Activated CD8-positive, alpha-beta T cell treated with anti-CD3 and anti-CD28 coated beads for 36 hours (primary cell): Measurements from ENCODE around the gene GRK3. TPM values are rescaled to one million over a fixed set of nuclear protein-coding genes. Genes with fewer than 3 reads are reported as not detected.
"Not testable (repeated sequence)": the region's sequence is repeated elsewhere in the genome, so short reads cannot be mapped to it uniquely, and the experiment has no call there.

Experiments used
- ATAC-seq: fragments of 200-7000 bp; cut with Tn5 transposase; one replicate; pipeline ENCODE4 v1.10.0; 2021; ENCODE audit warnings: mild to moderate bottlenecking, moderate library complexity
- CTCF ChIA-PET: fragments of 350-600 bp; sonication (Branson Sonifier 250); formaldehyde crosslinking; loops from one replicate; lab custom pipeline; 2021; ENCODE audit warnings: antibody characterized with exemption; lab: Charles Lee
- POLR2A ChIA-PET: fragments of 350-600 bp; sonication (Branson Sonifier 250); formaldehyde crosslinking; loops from one replicate; lab custom pipeline; 2021; ENCODE audit warnings: antibody characterized with exemption; lab: Charles Lee
- DNase-seq: peaks from one replicate; pipeline ENCODE4 v3.0.0-alpha.2; 2020
- H3K27ac Mint-ChIP-seq: one replicate; pipeline ENCODE4 v1.8.0; 2021; ENCODE audit warnings: mild to moderate bottlenecking, mixed read lengths
- H3K27me3 Mint-ChIP-seq: one replicate; pipeline ENCODE4 v1.8.0; 2021; ENCODE audit warnings: mixed read lengths
- H3K36me3 Mint-ChIP-seq: one replicate; pipeline ENCODE4 v1.8.0; 2021; ENCODE audit warnings: low read depth, mixed read lengths
- H3K4me1 Mint-ChIP-seq: one replicate; pipeline ENCODE4 v1.8.0; 2021; ENCODE audit warnings: low read depth, mixed read lengths
- H3K4me3 Mint-ChIP-seq: one replicate; pipeline ENCODE4 v1.8.0; 2021; ENCODE audit warnings: mild to moderate bottlenecking, moderate library complexity, mixed read lengths
- H3K9me3 Mint-ChIP-seq: one replicate; pipeline ENCODE4 v1.8.0; 2021; ENCODE audit warnings: mixed read lengths
- intact Hi-C: fragments of 100-400 bp; cut with micrococcal nuclease; formaldehyde crosslinking; loops from one replicate; pipeline ENCODE4 v1.10.0; 2022
- total RNA-seq, 2 experiments: library from RNA; stranded (reverse); gene quantifications; one replicate each; pipeline ENCODE4 v1.2.3, GENCODE V29; 2021
- TF ChIP-seq, protein P1 (sequence below): fragments of 200-600 bp; IDR thresholded peaks from one replicate; pipeline ENCODE4 v1.8.0; 2022; ENCODE audit warnings: antibody characterized with exemption, mild to moderate bottlenecking

GRK3 gene
- total RNA-seq, 2 experiments from 2014 or later, result 26.3 to 26.7 TPM

GRCh38 chr22:25561927-25562326, 2.5 kb upstream of the GRK3 start:
- H3K27me3 Mint-ChIP-seq, H3K9me3 Mint-ChIP-seq, DNase-seq, CTCF ChIA-PET, H3K36me3 Mint-ChIP-seq, ATAC-seq, H3K4me3 Mint-ChIP-seq: not testable (repeated sequence)
- Mint-ChIP-seq H3K4me1 (peaks cover 35% of the 10 kb centered on the region), H3K27ac (peak overlapping the region; percentile 74)
- POLR2A ChIA-PET, result interaction anchor here (0.8 kb wide), 1 partner anchor 99 kb away, joined by 5 read pairs; no protein-coding TSS in a partner anchor
- intact Hi-C loops, result loop anchor here (5.0 kb wide), 1 partner anchor 85 kb away; no protein-coding TSS in a partner anchor

GRCh38 chr22:25562966-25563760, 1.3 kb upstream of the GRK3 start:
- H3K36me3 Mint-ChIP-seq, H3K27me3 Mint-ChIP-seq, ATAC-seq, H3K9me3 Mint-ChIP-seq: not testable (repeated sequence)
- Mint-ChIP-seq H3K4me1 (peaks cover 42% of the 10 kb centered on the region), H3K4me3 (peak overlapping the region; percentile 80), H3K27ac (peak overlapping the region; percentile 89)
- intact Hi-C loops, result loop anchor here (5.0 kb wide), 1 partner anchor 86 kb away; no protein-coding TSS in a partner anchor
- peak; percentile 14 for DNase-seq
- POLR2A ChIA-PET, result interaction anchor here (0.9 to 1.9 kb wide), 6 partner anchors 10 to 209 kb away, joined by 3 to 6 read pairs (median 3); no protein-coding TSS in a partner anchor
- CTCF ChIA-PET, result interaction anchor here (0.8 kb wide), 1 partner anchor 209 kb away, joined by 3 read pairs; no protein-coding TSS in a partner anchor

GRCh38 chr22:25563761-25564319, 635 bp upstream of the GRK3 start:
- intact Hi-C loops, result loop anchor here (5.0 kb wide), 1 partner anchor 87 kb away; no protein-coding TSS in a partner anchor
- peaks cover 42% of the 10 kb centered on the region for H3K4me1 Mint-ChIP-seq
- H3K27ac Mint-ChIP-seq, result peak overlapping the region; percentile 89
- ChIA-PET POLR2A (interaction anchor here (0.9 to 1.9 kb wide), 6 partner anchors 9 to 209 kb away, joined by 3 to 6 read pairs (median 3); no protein-coding TSS in a partner anchor), CTCF (interaction anchor here (0.8 to 1.2 kb wide), 2 partner anchors 101 to 208 kb away, joined by 3 read pairs; no protein-coding TSS in a partner anchor)
- H3K9me3 Mint-ChIP-seq, result no peaks in the 10 kb centered on the region
- H3K4me3 Mint-ChIP-seq, result peak overlapping the region; percentile 80
- H3K36me3 Mint-ChIP-seq, result peaks cover 4% of the 10 kb centered on the region
- TF ChIP-seq, protein P1, sequence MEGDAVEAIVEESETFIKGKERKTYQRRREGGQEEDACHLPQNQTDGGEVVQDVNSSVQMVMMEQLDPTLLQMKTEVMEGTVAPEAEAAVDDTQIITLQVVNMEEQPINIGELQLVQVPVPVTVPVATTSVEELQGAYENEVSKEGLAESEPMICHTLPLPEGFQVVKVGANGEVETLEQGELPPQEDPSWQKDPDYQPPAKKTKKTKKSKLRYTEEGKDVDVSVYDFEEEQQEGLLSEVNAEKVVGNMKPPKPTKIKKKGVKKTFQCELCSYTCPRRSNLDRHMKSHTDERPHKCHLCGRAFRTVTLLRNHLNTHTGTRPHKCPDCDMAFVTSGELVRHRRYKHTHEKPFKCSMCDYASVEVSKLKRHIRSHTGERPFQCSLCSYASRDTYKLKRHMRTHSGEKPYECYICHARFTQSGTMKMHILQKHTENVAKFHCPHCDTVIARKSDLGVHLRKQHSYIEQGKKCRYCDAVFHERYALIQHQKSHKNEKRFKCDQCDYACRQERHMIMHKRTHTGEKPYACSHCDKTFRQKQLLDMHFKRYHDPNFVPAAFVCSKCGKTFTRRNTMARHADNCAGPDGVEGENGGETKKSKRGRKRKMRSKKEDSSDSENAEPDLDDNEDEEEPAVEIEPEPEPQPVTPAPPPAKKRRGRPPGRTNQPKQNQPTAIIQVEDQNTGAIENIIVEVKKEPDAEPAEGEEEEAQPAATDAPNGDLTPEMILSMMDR, result no peak
- no peaks in the 10 kb centered on the region for H3K27me3 Mint-ChIP-seq
- ATAC-seq, result peak; percentile 35
- DNase-seq, result peak; percentile 37

DNA sequence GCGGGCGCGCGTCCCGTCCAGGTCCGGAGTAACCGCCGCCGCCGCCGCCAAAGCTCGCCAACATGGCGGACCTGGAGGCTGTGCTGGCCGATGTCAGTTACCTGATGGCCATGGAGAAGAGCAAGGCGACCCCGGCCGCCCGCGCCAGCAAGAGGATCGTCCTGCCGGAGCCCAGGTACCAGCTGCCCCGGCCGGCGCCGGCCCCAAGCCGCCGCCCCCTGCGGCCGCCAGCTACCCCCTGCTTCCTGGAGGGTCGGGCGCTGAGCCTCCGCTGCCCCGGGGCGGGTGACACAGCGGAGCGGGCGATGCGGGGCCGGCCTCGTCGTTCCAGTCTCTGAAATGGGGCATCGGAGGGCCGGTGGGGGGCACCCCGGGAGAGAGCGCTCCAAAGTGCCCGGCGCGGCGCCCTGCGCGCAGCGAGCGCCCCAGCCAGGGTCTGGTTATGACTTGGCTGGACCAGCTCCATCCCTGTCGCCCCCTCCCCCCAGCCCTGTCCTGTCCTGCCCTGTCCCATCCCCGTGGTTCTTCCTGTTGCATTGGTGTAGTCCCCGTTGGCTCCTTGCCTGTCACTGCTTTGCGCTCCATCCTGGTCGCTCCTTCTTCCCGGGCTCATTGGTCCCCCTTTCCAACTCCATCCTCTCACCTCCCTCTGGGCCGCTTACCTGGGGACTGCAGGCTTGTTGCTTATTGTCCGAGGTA, 653 bp downstream of the GRK3 start:
- POLR2A ChIA-PET, result interaction anchor here (1.0 kb wide), 1 partner anchor 14 kb away, joined by 3 read pairs; no protein-coding TSS in a partner anchor
- no peaks in the 10 kb centered on the region for H3K9me3 Mint-ChIP-seq
- peak; percentile 44 for DNase-seq
- peaks cover 4% of the 10 kb centered on the region for H3K36me3 Mint-ChIP-seq
- CTCF ChIA-PET, result interaction anchor here (1.2 kb wide), 1 partner anchor 102 kb away, joined by 3 read pairs; no protein-coding TSS in a partner anchor
- intact Hi-C loops, result loop anchor here (5.0 kb wide), 2 partner anchors 88 to 207 kb away; no protein-coding TSS in a partner anchor
- TF ChIP-seq, protein P1, result no peak
- H3K4me1 Mint-ChIP-seq, result peaks cover 42% of the 10 kb centered on the region
- peak overlapping the region; percentile 91 for H3K27ac Mint-ChIP-seq
- H3K4me3 Mint-ChIP-seq, result peak overlapping the region; percentile 95
- ATAC-seq, result peak; percentile 10
- peaks cover 2% of the 10 kb centered on the region for H3K27me3 Mint-ChIP-seq

DNA sequence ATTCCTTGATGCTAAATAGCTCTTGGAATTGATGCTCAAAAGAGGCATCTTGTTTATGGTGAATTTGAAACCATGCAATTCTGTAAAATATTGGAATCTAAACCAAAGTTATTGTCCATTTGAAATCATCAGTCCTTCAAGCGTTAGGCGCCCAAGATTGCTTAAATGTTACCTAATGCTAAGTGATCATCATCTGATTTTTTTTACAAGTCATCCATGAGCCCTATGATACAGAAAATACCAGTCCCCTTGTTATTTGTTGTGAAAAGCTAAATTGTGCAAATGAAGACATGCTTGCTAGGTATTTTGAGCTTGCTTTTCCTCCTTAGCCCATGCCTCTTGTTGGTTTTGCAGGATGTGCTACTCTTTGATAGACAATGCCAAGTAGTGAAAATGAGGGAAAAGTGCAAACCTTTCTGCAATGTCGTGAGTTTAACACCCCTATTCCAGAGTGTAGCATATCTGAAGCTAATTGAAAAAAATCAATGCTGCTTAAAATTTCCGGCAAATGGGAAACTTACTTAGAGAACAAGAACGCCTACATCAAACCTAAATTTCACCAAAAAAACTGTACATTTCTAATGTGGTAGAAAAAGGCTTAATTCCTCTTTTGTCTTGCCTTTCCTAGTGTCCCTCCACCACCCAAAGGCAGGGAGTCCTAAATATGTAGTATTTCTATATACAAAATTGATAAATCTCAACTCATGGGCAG, 1.9 kb downstream of the GRK3 start:
- ATAC-seq (no peak), DNase-seq (no peak)
- peak overlapping the region; percentile 95 for H3K4me3 Mint-ChIP-seq
- peaks cover 2% of the 10 kb centered on the region for H3K27me3 Mint-ChIP-seq
- TF ChIP-seq, protein P1, result no peak
- H3K36me3 Mint-ChIP-seq, result peaks cover 4% of the 10 kb centered on the region
- intact Hi-C loops, result loop anchor here (5.0 kb wide), 1 partner anchor 206 kb away; no protein-coding TSS in a partner anchor
- CTCF ChIA-PET, result interaction anchor here (1.0 to 1.2 kb wide), 2 partner anchors 23 to 206 kb away, joined by 3 to 5 read pairs; no protein-coding TSS in a partner anchor
- POLR2A ChIA-PET, result interaction anchor here (0.8 kb wide), 1 partner anchor 58 kb away, joined by 3 read pairs; no protein-coding TSS in a partner anchor
- no peak overlapping the region for H3K27ac Mint-ChIP-seq
- no peaks in the 10 kb centered on the region for H3K9me3 Mint-ChIP-seq
- H3K4me1 Mint-ChIP-seq, result peaks cover 38% of the 10 kb centered on the region
